HG03378 (cell line): Measurements from ENCODE around the gene SEC16B.

Experiments
- ATAC-seq: cut with Tn5 transposase; IDR thresholded peaks from one replicate; pipeline ENCODE4 v1.9.1; 2021; ENCODE audit warnings: mild to moderate bottlenecking, moderate library complexity; ENCODE audit not compliant: unreplicated experiment

SEC16B gene

DNA sequence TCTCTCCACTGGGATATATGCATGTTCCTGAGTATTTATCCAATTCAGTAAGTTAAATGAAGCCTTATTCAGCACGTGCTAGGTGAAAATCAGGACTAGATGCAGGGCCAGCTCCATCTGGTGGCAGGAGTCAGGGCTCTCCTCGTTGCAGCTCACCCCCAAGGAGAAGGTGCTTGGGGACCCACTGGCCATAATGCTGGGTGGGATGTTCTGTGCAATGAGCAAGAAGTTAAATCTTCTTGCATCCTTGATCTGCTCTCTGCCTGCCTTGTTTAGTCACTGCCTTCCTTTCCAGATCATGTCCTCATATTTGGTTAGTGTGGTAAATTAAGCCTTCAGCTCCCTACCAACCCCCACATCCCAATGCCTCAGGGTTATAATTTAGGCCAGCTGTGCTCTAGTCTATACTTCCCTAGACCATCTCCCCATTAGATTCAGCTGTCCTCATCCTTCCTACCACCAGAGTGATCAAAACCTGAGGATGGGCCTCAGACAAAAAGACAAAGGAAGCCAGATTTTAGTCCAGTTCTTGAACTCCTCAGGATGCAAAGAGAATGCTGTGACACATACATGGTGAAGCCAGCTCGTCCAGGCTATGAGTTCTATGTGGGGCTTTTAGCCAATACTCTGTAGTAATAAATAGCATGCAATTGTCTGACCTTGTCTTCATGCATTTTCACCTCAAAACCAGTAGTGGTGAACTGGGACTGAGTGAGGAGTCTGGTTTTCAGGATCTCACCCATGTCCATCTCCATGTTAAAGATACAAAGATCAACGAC, 55.9 kb downstream of the SEC16B start:
- no peak for ATAC-seq

DNA sequence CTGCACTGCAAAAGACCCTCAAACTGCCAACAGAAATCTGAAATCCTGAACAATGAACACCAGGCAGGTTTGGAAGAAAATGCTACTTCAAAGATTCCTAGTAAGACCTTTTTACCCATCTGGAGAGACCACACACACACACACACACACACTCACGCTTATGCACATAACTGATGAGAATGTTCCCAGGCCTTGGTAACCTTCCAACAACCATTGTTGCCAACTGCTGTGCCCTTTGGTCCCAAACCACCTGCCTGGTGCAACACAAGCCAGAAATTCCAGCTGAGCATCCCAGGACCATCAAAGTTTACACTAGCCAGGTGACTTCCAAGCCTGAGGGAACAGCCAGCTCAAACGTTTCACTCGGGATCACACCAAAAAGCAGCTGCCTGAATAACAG, 56.9 kb downstream of the SEC16B start:
- ATAC-seq = no peak

DNA sequence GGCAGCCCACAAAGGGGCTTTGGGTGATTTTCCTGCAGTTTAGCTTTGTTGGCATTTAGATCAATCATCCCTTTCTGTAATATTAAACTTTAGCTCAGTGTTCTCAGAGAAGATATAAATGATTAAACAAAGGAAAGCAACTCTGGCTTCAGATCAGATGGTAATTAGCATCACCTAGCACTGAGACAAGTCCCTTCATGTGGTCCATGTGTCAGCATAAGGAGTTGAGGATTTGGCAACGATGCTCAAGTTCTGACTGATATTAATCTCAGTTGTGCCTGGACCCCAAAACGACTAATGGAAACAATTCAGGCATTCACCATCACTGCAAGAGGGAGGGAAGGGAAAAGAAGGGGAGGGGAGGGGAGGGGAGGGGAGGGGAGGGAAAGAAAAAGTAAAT, 60.4 kb downstream of the SEC16B start:
- ATAC-seq = no peak

DNA sequence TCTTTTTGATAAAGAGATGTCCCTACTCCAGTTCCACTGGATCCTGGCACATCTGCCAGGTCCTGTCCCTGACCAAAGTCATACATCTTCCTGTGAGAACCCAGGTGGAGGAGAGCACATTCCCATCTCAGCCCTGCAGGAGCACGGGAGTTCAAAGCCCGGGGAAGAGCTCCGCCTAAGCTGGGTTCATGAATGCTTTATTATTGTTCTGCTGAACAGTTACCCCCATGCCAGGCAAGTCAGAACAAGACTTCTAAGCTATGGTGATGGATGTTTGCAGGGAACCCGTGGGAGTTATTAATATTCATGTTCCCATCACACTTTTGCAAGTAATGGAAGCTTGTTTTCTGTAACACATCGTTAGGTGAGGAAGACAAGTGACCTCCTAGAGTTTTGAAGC, 62.9 kb downstream of the SEC16B start:
- no peak for ATAC-seq

DNA sequence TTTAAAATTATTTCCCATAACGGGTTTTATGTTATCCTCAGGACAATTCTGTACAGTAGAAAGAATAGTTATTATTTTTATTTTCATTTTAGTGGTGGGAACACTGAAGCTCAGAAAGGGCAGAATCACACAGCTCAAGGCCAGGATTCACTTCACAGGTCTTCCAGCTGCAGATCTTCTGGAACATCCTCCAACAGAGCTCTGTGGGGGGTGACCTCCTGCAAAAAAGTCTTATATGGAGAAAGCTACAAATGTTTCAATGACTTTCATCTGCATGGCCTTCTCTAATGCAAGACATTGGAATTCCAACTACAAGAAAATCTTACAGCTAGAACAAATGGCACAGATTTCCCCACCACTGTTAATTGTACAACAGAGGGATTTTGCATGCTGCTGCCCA, 64.2 kb downstream of the SEC16B start:
- no peak for ATAC-seq

DNA sequence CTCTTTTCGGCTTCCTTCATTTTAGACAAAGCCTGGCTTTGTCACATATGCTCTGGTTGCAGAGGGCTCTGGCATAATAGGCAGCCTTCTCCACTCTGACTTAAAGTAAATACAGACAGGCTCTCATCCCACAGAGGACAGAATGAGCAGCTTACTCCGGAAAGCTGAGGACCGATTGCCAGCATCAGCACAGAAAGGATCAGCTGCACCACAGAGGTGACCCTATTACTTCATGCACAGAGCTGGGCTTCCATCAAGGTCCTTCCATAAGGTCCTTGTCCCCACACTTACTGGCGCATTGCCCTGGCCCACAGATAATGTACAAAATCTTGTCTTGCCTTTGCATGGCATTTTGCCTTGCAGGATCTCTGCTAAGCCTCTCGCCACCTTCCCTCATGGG, 67.6 kb downstream of the SEC16B start:
- no peak for ATAC-seq

DNA sequence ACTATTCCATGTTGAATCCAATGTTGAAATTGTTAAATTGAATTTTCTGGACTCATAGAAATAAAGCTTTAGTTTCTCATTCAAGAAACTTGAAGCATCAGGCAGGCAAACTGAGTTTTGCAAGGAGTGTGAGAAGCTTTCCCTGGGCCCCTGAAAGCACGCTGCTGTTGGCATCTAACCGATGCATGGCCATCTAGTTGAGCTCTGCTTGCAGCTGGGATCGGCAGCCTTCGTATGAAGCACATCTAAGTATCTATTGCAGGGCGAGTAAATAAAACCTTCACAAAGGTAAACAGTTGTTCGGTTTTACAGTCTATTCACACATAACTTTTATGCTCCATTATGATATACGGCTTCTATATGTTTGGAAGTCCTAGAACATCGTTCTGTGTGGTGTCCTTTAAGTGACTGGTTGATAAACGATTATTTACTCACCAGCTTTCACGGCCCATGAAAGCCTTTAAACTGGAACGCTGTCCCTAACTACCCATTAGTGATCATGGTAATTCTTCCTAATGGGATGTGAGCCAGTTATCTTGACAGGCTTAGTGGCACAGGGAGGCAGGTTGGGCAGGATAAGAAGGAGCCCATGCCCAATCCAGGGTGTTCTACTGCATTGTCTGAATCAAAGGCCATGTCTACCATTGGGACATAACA, 71.7 kb downstream of the SEC16B start:
- ATAC-seq = no peak

DNA sequence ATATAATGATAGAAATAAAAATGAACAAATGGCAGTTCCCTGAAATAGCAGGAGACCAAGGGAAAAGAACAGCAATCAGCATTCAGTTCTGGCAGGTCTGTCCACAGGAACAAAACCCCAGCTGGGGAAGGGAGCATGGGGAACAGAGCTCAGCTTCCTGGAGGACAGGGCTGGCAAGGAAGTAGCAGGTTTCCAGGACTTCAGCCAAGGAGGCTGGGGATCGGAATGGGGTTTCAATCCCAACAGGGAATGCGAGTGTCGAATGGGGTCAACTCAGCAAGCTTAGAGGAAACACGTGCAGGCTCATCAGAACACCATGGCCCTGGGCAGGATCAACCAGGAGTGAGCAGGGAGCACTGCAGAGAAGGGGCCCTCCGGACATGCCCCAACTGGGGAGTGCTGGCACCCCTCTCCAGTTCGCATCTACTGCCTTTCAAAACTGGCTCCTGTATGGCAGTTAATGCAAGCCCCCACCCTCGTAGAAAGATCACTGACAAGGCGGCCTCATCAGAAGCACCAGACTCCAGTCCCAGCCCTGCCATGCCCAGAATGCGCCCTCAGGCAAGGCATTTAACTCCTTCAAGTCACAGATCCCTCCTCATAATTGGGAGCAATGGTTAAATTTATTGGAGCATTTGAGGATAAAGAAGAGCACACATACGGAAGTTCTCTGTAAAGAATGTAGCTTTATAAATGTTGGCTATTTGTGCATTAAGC, 72.4 kb downstream of the SEC16B start:
- ATAC-seq = no peak
